K562 (cell line): ENCODE data around the gene KRI1. TPM values are rescaled to one million over a fixed set of nuclear protein-coding genes. Genes with fewer than 3 reads are reported as not detected.

Source experiments
- BRCA1 ChIP-seq, 2 experiments: fragments of 450-650 bp in 1 of 2; sonication (generic) in 1 of 2; formaldehyde crosslinking in 1 of 2; IDR thresholded peaks; 2 replicates each; pipeline versions ENCODE4 v1.5.0 to v1.6.1; 2017 to 2020; ENCODE audit warnings: mild to moderate bottlenecking in 1 of 2, missing genetic modification reagents in 1 of 2
- CBX5 ChIP-seq: IDR thresholded peaks from 2 replicates; pipeline ENCODE4 v1.6.1; 2014; ENCODE audit warnings: low read depth, borderline replicate concordance
- CHD1 ChIP-seq: fragments of 200-600 bp; sonication (generic); IDR thresholded peaks from one replicate; pipeline ENCODE4 v1.6.1; 2012; ENCODE audit warnings: mild to moderate bottlenecking, moderate library complexity, low read length, inconsistent platforms
- CTBP1 ChIP-seq: fragments of 450-650 bp; IDR thresholded peaks from 2 replicates; pipeline ENCODE4 v1.6.1; 2016; ENCODE audit warnings: borderline replicate concordance
- ERF ChIP-seq: fragments of 450-650 bp; formaldehyde crosslinking; IDR thresholded peaks from 2 replicates; pipeline ENCODE4 v1.4.0; 2020; ENCODE audit warnings: mild to moderate bottlenecking, mixed read lengths
- HCFC1 ChIP-seq: IDR thresholded peaks from 2 replicates; pipeline ENCODE4 v1.6.1; 2012; ENCODE audit warnings: low read depth, low read length, improper control_type of control experiment
- JUND ChIP-seq, 2 experiments: IDR thresholded peaks; 2 replicates in 1 of 2; 3 replicates in 1 of 2; pipeline ENCODE4 v1.6.1; 2011; ENCODE audit warnings: borderline replicate concordance in 2 of 2, low read depth in 2 of 2, low read length in 2 of 2, improper control_type of control experiment in 1 of 2, missing biosample characterization in 1 of 2, missing genetic modification characterization in 1 of 2, missing genetic modification reagents in 1 of 2
- KDM1A ChIP-seq, 2 experiments: fragments of 450-650 bp; IDR thresholded peaks; 2 replicates each; pipeline ENCODE4 v1.6.1; 2016; ENCODE audit warnings: mild to moderate bottlenecking in 2 of 2
- NFATC3 ChIP-seq: fragments of 450-650 bp; IDR thresholded peaks from 2 replicates; pipeline ENCODE4 v1.6.1; 2017; ENCODE audit warnings: mild to moderate bottlenecking
- PHF20 ChIP-seq: fragments of 450-650 bp; IDR thresholded peaks from 2 replicates; pipeline ENCODE4 v1.6.1; 2018; ENCODE audit not compliant: partially characterized antibody
- TGIF2 ChIP-seq: sonication (generic); formaldehyde crosslinking; IDR thresholded peaks from 2 replicates; pipeline ENCODE4 v1.8.1; 2022; ENCODE audit warnings: mild to moderate bottlenecking, missing genetic modification reagents, moderate library complexity
- ZNF146 ChIP-seq: IDR thresholded peaks from one replicate; pipeline ENCODE4 v1.6.1; 2018; ENCODE audit warnings: missing compliant biosample characterization; ENCODE audit not compliant: unreplicated experiment
- ZNF23 ChIP-seq: fragments of 250-450 bp; sonication (Bioruptor Pico); IDR thresholded peaks from 2 replicates; pipeline ENCODE4 v1.4.0; 2020; ENCODE audit warnings: mild to moderate bottlenecking
- ZNF24 ChIP-seq: fragments of 450-650 bp; IDR thresholded peaks from 2 replicates; pipeline ENCODE4 v1.6.1; 2016
- ZNF354B ChIP-seq: fragments of 250-450 bp; sonication (Bioruptor Pico); IDR thresholded peaks from 2 replicates; pipeline ENCODE4 v1.4.0; 2020
- ZNF699 ChIP-seq: fragments of 250-450 bp; sonication (Bioruptor Pico); IDR thresholded peaks from 2 replicates; pipeline ENCODE4 v1.8.0; 2021; ENCODE audit warnings: mild to moderate bottlenecking, moderate library complexity; ENCODE audit not compliant: insufficient replicate concordance
- ZSCAN29 ChIP-seq: fragments of 450-650 bp; IDR thresholded peaks from 2 replicates; pipeline ENCODE4 v1.6.1; 2017
- polyA plus RNA-seq, 8 experiments: library from polyadenylated mRNA; depleted of rRNA in 4 of 8; stranded (reverse) in 5 of 8; unstranded in 3 of 8; fragments of >200 nt; fragmentation: Nextera tagmentation in 2 of 8; fragmentation: Illumina TruSeq in 1 of 8; extraction: Ambion mirVana in 2 of 8; extraction: Trizol in 1 of 8; gene quantifications; 2 replicates each; pipeline versions ENCODE4 v1.2.1 to v1.2.3, GENCODE V29; 2011 to 2014; ENCODE audit warnings: inconsistent platforms in 1 of 8, missing spikeins in 1 of 8
- total RNA-seq, 7 experiments: library from RNA; depleted of rRNA in 6 of 7; stranded (reverse); fragments of >200 nt in 6 of 7; fragmentation: Illumina TruSeq in 2 of 7; extraction: Trizol in 2 of 7; gene quantifications; 2 replicates each; pipeline versions ENCODE4 v1.2.1 to v1.2.3, GENCODE V29; 2011 to 2021; ENCODE audit warnings: low replicate concordance in 1 of 7
- TF ChIP-seq, protein P1 (sequence below): fragments of 200-800 bp; sonication (Bioruptor generic); IDR thresholded peaks from 2 replicates; pipeline ENCODE4 v1.6.1; 2017; ENCODE audit warnings: missing genetic modification characterization, missing compliant biosample characterization
- TF ChIP-seq, protein P2 (sequence below): sonication (generic); formaldehyde crosslinking; IDR thresholded peaks from 2 replicates; pipeline ENCODE4 v1.8.1; 2023; ENCODE audit warnings: mild to moderate bottlenecking, missing genetic modification reagents, moderate library complexity
- TF ChIP-seq, protein P3 (sequence below): sonication (generic); formaldehyde crosslinking; IDR thresholded peaks from 2 replicates; pipeline ENCODE4 v1.8.1; 2023; ENCODE audit warnings: mild to moderate bottlenecking, missing genetic modification reagents
- TF ChIP-seq, protein P4 (sequence below): fragments of 200-400 bp; formaldehyde crosslinking; IDR thresholded peaks from 2 replicates; pipeline ENCODE4 v1.6.1; 2017; ENCODE audit warnings: mild to moderate bottlenecking, low read depth, low read length, moderate library complexity

The KRI1 gene
- total and polyA plus RNA-seq, 9 of the 15 experiments (the other 6 are each of a cell fraction or from before 2014, with no cell fraction given): 1.1 to 50.7 (median 24.7) TPM

DNA sequence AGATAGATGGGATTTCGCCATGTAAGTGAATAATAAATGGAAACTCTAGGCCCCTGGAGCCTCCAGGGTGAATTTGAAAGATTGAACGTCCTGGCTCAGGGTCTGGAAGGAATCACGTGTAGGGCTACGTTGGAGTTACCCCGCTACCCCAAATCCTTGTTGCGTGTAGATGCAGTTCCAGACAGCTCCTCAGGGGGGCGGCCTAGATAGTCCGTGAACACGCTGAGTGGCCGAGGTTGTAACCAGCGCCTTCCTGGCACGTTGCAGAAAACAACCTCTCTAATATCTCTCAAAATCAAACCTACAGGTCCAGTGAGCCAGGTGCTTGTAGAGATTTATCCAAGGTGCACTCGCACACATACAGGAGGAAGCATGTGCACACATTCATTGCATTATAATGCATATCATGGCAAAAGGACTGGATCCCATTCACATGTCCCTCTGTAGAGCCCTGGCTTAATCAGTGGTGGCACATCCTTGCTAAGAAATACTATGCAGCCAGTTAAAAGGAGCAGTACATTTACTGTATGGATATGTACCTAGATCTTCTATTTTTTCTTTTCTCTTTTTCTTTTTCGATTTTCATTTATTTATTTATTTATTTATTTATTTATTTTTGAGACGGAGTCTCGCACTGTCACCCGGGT lies 60.1 kb downstream of the KRI1 start (continued):
- TF ChIP-seq ZNF699 (CRISPR knock-in tag): no peak
- TF ChIP-seq ZSCAN29: no peak
- TF ChIP-seq ZNF23 (CRISPR knock-in tag): no peak
- no peak for TF ChIP-seq BRCA1 (IDR thresholded peaks at IDR 0.05)
- no peak for TF ChIP-seq BRCA1 (CRISPR knock-in tag; IDR thresholded peaks at IDR 0.05)
- TF ChIP-seq JUND (IDR thresholded peaks at IDR 0.05; ENCODE audit: borderline replicate concordance, low read depth, low read length): no peak
- 0 out of 3 replicates have a peak, but pooled peaks have one; percentile 8 for TF ChIP-seq JUND (tag; IDR thresholded peaks at IDR 0.05; ENCODE audit: borderline replicate concordance, low read depth, low read length)
- TF ChIP-seq NFATC3: no peak
- TF ChIP-seq ZNF146: peak; percentile 80
- TF ChIP-seq, protein P1, sequence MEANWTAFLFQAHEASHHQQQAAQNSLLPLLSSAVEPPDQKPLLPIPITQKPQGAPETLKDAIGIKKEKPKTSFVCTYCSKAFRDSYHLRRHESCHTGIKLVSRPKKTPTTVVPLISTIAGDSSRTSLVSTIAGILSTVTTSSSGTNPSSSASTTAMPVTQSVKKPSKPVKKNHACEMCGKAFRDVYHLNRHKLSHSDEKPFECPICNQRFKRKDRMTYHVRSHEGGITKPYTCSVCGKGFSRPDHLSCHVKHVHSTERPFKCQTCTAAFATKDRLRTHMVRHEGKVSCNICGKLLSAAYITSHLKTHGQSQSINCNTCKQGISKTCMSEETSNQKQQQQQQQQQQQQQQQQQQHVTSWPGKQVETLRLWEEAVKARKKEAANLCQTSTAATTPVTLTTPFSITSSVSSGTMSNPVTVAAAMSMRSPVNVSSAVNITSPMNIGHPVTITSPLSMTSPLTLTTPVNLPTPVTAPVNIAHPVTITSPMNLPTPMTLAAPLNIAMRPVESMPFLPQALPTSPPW (CRISPR knock-in tag): no peak
- TF ChIP-seq CTBP1: 0 out of 2 replicates have a peak, but pooled peaks have one; percentile 11
- TF ChIP-seq, protein P2, sequence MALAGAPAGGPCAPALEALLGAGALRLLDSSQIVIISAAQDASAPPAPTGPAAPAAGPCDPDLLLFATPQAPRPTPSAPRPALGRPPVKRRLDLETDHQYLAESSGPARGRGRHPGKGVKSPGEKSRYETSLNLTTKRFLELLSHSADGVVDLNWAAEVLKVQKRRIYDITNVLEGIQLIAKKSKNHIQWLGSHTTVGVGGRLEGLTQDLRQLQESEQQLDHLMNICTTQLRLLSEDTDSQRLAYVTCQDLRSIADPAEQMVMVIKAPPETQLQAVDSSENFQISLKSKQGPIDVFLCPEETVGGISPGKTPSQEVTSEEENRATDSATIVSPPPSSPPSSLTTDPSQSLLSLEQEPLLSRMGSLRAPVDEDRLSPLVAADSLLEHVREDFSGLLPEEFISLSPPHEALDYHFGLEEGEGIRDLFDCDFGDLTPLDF (CRISPR knock-in tag): 0 out of 2 replicates have a peak, but pooled peaks have one; percentile 32
- peak; percentile 16; the same call in 1 of the 2 replicates for TF ChIP-seq HCFC1
- no peak for TF ChIP-seq CBX5
- peak; percentile 19 to 33; a peak in 1 of 4 replicates for TF ChIP-seq KDM1A (IDR thresholded peaks at IDR 0.05)
- TF ChIP-seq CHD1: no peak
- TF ChIP-seq ZNF24: no peak
- TF ChIP-seq ERF (CRISPR knock-in tag): no peak
- TF ChIP-seq PHF20: no peak
- TF ChIP-seq, protein P3, sequence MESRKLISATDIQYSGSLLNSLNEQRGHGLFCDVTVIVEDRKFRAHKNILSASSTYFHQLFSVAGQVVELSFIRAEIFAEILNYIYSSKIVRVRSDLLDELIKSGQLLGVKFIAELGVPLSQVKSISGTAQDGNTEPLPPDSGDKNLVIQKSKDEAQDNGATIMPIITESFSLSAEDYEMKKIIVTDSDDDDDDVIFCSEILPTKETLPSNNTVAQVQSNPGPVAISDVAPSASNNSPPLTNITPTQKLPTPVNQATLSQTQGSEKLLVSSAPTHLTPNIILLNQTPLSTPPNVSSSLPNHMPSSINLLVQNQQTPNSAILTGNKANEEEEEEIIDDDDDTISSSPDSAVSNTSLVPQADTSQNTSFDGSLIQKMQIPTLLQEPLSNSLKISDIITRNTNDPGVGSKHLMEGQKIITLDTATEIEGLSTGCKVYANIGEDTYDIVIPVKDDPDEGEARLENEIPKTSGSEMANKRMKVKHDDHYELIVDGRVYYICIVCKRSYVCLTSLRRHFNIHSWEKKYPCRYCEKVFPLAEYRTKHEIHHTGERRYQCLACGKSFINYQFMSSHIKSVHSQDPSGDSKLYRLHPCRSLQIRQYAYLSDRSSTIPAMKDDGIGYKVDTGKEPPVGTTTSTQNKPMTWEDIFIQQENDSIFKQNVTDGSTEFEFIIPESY (CRISPR knock-in tag): peak; percentile 97
- no peak for TF ChIP-seq ZNF354B (CRISPR knock-in tag)
- TF ChIP-seq, protein P4, sequence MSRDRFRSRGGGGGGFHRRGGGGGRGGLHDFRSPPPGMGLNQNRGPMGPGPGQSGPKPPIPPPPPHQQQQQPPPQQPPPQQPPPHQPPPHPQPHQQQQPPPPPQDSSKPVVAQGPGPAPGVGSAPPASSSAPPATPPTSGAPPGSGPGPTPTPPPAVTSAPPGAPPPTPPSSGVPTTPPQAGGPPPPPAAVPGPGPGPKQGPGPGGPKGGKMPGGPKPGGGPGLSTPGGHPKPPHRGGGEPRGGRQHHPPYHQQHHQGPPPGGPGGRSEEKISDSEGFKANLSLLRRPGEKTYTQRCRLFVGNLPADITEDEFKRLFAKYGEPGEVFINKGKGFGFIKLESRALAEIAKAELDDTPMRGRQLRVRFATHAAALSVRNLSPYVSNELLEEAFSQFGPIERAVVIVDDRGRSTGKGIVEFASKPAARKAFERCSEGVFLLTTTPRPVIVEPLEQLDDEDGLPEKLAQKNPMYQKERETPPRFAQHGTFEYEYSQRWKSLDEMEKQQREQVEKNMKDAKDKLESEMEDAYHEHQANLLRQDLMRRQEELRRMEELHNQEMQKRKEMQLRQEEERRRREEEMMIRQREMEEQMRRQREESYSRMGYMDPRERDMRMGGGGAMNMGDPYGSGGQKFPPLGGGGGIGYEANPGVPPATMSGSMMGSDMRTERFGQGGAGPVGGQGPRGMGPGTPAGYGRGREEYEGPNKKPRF: no peak
- TF ChIP-seq TGIF2: no peak
